Suprapubic skin (tissue), 3 donors: ENCODE measurements around the gene ST7L.

ENCODE experiments used
- POLR2AphosphoS5 ChIP-seq, 3 donors: sonication (generic); formaldehyde crosslinking; IDR thresholded peaks; one replicate each; pipeline ENCODE4 v1.6.1; 2017; ENCODE audit warnings: antibody characterized with exemption in 3 of 3
- TF ChIP-seq, protein P1 (sequence below), 2 donors: fragments of 200-600 bp in 1 of 2; fragments of 450-650 bp in 1 of 2; sonication (generic) in 1 of 2; IDR thresholded peaks; one replicate each; pipeline ENCODE4 v1.5.1; 2016 to 2019; ENCODE audit warnings: antibody characterized with exemption in 2 of 2, mild to moderate bottlenecking in 1 of 2, moderate library complexity in 1 of 2

DNA sequence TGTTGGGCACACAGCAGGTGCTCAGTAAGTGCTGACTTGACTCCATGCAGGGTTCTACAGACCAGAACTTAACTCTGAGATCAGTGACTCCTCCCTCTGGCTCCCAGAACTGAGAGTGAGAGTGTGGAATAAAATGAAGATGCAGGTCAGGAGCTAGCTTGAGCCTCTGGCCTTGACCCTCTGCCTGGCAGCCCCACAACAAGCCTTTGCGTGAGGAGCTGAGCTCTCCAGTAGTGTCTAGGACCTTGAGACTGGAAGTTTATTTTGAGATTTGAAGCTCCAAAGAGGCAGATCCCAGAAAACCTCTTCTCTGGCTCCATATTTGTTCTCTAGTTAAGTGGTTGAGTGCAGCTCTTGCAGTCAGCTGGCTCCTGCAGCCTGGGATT lies 113.5 kb downstream of the ST7L start:
- TF ChIP-seq, protein P1, sequence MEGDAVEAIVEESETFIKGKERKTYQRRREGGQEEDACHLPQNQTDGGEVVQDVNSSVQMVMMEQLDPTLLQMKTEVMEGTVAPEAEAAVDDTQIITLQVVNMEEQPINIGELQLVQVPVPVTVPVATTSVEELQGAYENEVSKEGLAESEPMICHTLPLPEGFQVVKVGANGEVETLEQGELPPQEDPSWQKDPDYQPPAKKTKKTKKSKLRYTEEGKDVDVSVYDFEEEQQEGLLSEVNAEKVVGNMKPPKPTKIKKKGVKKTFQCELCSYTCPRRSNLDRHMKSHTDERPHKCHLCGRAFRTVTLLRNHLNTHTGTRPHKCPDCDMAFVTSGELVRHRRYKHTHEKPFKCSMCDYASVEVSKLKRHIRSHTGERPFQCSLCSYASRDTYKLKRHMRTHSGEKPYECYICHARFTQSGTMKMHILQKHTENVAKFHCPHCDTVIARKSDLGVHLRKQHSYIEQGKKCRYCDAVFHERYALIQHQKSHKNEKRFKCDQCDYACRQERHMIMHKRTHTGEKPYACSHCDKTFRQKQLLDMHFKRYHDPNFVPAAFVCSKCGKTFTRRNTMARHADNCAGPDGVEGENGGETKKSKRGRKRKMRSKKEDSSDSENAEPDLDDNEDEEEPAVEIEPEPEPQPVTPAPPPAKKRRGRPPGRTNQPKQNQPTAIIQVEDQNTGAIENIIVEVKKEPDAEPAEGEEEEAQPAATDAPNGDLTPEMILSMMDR (IDR thresholded peaks at IDR 0.05), result no peak
- TF ChIP-seq POLR2AphosphoS5 (IDR thresholded peaks at IDR 0.05), result no peak
